ENCODE results near the gene UPB1. TPM values are rescaled to one million over a fixed set of nuclear protein-coding genes. Genes with fewer than 3 reads are reported as not detected.

The UPB1 gene
- total RNA-seq, 1 experiment from 2014 or later: 0.51 TPM

DNA sequence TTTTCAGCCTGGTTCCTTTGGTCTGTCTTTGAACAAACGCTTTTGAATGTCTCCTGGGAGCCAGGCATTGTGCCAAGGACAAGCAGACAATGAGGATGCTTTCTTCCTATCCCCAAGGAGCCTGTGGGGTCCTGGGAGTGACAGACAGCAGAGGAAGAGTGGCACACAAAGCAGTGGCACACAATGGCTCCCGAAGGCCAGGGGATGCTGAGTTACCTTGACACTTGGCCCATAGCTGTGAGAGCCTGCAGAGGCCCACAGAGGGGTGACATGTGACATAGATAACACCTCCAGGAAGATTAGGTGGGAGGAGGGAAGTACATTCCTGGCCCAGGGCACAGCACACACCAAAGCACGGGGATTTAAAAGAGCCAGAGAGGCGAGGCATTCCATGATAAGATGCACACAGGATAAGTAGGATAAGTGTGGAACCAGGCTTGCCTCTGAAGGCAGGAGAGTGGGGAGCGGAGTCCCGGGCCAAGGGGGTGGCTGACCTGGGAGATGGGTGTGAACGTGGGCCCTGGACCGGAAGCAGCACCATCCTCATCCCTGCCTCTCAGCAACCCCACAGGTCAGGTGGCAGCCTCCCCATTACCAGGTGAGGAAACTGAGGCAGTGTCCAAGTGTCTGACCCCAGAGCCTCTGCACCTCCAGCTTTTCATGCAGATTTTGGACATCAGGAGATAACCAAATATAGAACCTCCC lies 6.3 kb downstream of the UPB1 start:
- in situ Hi-C loops (cut with HindIII; ENCODE audit: low sequenced_read_pairs): no loop called here
- peak; percentile 19 for DNase-seq (ENCODE audit: low spot score)

DNA sequence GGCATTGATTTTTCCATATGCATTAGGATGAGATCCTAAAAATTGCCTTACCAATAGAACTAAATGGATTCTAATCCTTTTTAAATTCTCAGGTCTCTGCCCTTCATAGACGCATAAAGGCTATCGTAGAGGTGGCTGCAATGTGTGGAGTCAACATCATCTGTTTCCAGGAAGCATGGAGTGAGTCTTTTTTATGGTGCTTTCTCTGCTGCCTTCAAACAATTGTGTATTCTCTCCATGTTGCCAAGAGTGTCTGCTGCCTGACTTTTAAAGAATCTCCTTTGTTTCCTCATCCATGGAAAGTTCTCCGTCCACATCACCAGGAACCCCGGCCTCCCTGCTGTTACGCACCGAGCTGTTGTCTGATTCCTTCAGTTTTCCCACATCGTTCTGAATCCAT lies 6.9 kb downstream of the UPB1 start:
- in situ Hi-C loops (cut with HindIII; ENCODE audit: low sequenced_read_pairs): no loop called here
- DNase-seq (ENCODE audit: low spot score): no peak

DNA sequence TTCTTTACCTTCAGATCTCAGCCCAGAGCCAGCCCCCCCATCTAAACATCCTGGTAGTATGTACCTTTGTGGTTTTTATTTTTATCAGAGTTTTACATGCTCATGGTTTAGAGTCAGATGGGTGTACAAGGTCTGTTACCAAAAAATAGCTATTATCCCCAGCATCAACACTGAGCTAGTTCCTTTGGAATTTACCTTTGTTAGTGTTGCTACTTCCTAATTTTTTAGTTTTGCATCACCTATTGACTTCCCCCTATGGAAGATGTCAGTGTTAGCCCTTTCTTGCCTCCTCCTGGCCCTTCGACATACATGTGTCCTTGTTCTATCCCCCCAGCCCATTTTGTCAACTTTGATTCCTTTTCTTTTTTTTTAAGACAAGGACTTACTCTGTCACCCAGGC lies 7.4 kb downstream of the UPB1 start:
- in situ Hi-C loops (cut with HindIII; ENCODE audit: low sequenced_read_pairs): no loop called here

GRCh38 chr22:24503137-24503842 lies 8.2 kb downstream of the UPB1 start:
- in situ Hi-C loops (cut with HindIII; ENCODE audit: low sequenced_read_pairs): no loop called here
- DNase-seq (ENCODE audit: low spot score): no peak

More for the DNA sequence above, 7.4 kb downstream of the UPB1 start:
- DNase-seq (ENCODE audit: low spot score): no peak

- in situ Hi-C loops (cut with HindIII; ENCODE audit: low sequenced_read_pairs): no loop called here
- no peak for DNase-seq (ENCODE audit: low spot score)
These were observed 8.8 kb downstream of the UPB1 start for GRCh38 chr22:24503843-24504338.

- in situ Hi-C loops (cut with HindIII; ENCODE audit: low sequenced_read_pairs): no loop called here
- DNase-seq (ENCODE audit: low spot score): no peak
These were observed 9.4 kb downstream of the UPB1 start for GRCh38 chr22:24504540-24504939.

GRCh38 chr22:24504956-24505736 lies 10.0 kb downstream of the UPB1 start:
- in situ Hi-C loops (cut with HindIII; ENCODE audit: low sequenced_read_pairs): no loop called here
- no peak for DNase-seq (ENCODE audit: low spot score)

DNA sequence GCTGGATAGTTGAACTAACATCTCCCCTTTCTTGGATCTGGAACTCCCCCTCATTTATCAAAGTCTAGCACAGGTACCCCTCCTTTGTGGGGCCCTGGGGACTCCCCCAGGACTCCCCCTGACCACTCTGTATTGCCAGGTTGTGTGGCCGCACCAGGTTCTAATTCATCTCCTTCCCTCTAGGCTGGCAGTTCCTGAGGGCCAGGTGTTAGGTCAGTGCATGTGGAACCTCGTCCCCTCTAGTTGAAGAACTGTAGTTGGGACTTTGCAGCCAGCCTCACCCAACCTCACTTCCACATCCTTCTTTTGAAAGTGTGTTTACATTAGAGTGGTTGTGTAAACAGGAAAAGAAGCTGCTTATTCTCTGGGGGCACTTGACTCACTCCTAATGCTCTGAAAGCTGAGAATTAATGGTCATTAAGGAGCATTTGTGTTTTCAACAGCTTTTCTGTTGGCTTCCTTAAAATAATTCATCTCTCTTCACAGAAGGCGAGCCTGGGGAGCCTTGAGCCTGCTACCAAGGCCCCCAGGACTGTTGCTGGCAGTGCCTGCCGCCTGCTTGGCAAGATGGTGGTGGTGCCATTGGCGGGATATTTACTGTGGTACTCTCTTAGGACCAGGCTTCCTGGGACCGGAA lies 11.8 kb downstream of the UPB1 start:
- in situ Hi-C loops (cut with HindIII; ENCODE audit: low sequenced_read_pairs): no loop called here
- DNase-seq (ENCODE audit: low spot score): no peak

DNA sequence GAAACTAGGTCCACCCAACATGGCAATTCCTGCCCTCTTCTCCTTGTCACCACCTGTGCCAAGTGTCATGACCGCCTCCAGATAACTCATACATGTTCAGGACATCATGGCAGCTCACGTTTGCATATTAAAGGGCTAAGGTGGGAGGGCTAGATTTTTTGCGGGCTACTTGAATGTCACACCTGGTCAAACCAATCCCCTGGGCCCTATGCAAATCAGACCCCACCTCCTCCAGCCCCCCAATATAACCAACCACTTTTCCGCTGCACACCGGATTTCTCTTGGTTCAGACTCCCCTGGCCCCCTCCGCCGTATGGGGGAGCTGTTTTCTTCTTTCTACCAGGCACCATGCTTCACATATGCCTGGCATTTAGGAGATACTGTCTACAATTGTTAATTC lies 12.6 kb downstream of the UPB1 start:
- in situ Hi-C loops (cut with HindIII; ENCODE audit: low sequenced_read_pairs): no loop called here
- no peak for DNase-seq (ENCODE audit: low spot score)

DNA sequence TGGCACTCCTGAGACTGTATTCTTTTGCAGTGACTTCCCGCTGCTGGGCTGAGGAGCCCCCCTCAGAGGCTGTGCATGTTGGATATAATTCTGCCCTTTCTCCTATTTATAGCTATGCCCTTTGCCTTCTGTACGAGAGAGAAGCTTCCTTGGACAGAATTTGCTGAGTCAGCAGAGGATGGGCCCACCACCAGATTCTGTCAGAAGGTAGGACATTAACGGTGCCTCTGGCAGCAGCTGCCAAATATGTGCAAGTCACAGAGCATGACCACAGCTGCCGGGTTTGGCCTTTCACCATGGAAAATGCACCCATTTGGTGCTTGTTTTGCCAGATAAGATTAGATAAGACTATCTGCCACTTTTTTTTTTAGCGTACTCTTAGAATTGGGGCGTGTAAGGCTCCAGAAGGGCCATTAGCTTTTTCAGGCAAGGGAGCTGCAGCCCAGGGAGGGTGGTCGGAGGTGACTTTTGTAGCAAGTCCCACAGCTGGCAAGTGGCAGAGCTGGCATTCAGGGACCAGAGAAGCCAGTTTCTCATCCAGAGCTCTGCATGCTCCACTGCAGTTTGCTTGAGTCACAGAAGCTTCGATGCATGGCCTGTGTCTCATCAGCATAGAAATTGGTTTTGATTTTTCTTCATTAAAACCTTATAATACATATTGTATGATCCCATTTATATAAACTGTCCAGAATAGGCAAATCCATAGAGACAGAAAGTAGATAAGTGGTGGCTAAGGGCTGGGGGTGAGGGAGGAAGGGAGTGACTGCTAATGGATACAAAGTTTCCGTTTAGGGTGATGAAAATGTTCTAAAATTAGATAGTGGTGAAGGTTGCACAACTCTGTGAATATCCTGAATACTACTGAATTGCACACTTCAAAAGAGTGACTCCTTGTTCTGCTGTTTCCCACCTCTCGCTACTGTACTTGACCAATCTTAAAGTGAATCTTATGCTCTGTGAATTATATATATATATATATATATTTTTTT lies 15.8 kb downstream of the UPB1 start:
- in situ Hi-C loops (cut with HindIII; ENCODE audit: low sequenced_read_pairs): no loop called here
- no peak for DNase-seq (ENCODE audit: low spot score)

DNA sequence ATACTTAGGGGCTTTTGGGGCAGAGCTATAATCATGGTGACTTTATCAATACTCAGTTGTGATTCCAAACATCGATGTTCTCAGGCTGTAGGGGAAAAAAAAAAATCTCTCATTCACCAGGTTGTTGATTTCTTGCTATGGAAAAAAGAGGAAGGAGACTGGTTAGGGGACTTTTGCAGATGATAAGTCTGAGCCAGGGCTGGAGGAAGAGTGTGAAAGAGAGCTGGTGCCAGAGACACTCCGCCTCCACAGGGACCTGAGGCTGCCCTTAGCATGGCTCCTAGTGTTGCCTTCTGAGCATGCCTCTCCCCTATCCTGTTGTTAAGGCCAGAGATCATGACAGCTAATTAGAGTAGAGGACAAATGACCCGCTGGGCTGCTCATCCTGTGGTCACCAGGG lies 16.9 kb downstream of the UPB1 start:
- DNase-seq (ENCODE audit: low spot score): no peak
- in situ Hi-C loops (cut with HindIII; ENCODE audit: low sequenced_read_pairs): no loop called here

DNA sequence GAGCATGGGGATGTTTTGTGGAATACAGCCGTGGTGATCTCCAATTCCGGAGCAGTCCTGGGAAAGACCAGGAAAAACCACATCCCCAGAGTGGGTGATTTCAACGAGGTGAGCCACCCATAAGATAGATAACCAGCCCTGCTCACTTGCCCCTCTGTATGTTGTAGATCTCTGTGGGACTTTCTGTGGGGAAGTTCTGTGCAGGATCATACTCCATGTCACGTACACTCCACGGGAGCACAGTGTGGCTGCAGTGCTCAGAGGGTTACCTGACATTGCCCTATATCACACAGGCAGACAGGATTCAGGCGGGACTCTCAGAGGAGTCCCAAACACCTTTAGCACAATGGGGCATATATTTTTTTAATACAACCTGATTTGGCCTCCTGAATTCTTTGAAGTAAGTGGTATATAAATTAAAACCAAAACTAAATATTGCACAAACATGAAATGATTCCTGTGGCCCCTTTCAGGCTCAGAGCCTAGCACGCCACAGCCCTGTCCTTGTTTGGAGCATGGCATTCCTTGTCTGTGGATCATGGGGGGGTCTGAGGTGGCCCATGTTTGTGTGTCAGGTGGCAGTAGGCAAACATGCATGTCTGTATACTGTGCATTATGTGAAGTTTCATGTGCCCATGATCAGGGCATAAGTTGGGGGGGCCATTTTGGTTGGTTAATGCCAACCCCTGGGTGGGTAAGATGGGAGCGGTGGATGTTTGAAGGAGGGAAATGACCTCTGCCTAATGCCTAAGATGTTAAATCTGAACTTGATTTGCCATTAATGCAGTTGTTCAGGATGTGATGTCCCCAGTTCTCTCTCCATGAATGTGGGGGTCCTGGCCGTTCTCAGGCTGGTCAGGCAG lies 18.5 kb downstream of the UPB1 start:
- in situ Hi-C loops (cut with HindIII; ENCODE audit: low sequenced_read_pairs): no loop called here
- DNase-seq (ENCODE audit: low spot score): no peak

DNA sequence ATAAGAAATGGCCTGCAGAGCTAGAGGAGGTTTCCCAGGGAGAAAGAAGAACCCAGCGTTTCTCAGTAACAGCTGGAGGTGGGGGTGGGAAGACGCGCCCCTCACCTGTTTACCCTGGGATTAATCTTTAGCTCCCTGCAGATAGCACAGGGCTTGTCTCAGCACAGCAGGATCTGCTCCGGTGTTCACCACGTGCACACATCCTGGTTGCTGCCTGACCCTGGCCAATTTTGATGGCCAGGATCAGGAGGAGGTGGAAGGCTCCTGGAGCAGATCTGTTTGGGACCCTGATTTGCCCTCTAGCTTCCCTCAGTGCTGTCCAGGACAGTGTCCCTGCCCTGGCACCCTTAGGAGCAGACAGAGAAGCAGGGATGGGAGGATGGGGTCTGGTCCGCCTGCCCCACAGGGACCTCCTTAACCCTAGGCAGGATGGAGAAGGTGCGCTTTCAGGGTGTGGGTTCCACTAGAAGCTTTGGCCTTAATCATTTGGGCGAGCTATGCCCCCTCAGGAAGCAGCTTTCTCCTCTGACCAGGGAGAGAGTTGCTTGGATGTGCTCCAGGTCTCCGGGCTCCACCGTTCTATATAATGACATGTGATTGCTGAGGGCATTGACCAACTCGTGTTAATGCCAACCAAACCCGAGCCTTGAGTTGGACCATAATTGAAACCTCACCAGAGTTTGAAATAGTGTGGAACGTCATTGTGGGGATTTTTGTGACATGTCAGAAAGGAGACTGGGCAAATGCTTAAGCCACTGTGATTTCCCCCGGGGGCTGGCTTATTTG lies 19.3 kb downstream of the UPB1 start:
- DNase-seq (ENCODE audit: low spot score): no peak
- in situ Hi-C loops (cut with HindIII; ENCODE audit: low sequenced_read_pairs): no loop called here

- in situ Hi-C loops (cut with HindIII; ENCODE audit: low sequenced_read_pairs): no loop called here
- no peak for DNase-seq (ENCODE audit: low spot score)
These were observed 19.9 kb downstream of the UPB1 start for GRCh38 chr22:24515027-24515338.

DNA sequence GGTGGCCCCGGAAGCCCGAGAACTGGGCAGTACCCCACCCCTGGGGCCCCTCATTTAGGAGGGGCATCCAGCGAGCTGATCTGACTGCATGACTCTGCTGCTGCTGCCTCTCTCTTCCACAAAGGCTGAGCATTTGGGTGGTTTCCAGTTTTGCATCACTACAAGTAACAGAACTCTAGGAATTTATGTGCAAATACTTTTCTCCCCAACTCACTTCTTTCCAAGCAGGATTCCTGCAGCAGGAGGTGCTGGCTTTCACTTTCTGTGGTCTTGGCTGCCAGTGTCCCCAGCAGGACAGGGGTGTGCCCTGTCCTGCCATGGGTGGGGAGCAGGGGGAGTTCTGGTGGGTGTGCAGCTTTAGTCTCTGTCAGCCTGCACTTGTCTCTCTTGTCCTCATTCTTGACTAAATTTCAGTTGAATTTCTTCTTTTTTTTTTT lies 21.2 kb downstream of the UPB1 start:
- no peak for DNase-seq (ENCODE audit: low spot score)
- in situ Hi-C loops (cut with HindIII; ENCODE audit: low sequenced_read_pairs): no loop called here

GRCh38 chr22:24517446-24517845 lies 22.3 kb downstream of the UPB1 start:
- in situ Hi-C loops (cut with HindIII; ENCODE audit: low sequenced_read_pairs): no loop called here
- no peak for DNase-seq (ENCODE audit: low spot score)

DNA sequence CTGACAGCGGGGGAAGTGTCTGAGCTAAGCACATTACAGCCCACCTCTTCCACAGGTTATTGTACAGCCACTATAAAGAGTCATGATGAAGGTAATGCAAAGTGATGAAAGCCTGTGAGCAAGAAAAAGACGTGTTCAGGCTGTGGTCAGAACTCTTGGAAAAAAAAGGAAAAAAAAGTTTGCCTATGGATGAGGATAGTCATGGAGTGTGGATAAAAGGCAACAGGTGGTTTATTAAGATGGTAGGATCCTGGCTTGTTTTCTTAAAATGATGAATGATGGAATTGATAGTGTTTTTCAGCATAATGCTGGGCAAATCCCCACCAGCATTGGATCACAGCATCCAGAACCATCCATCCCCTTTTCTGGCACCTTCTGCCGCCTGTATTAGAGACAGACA lies 23.1 kb downstream of the UPB1 start:
- in situ Hi-C loops (cut with HindIII; ENCODE audit: low sequenced_read_pairs): no loop called here
- DNase-seq (ENCODE audit: low spot score): no peak

All from G401 (cell line).